K562 treated with DMSO at 1 percent for 4 hours (cell line): ENCODE results near the gene ELF2. TPM values are rescaled to one million over a fixed set of nuclear protein-coding genes. Genes with fewer than 3 reads are reported as not detected.

Source experiments
- total RNA-seq: library from RNA; unstranded; fragments of 300-600 nt; gene quantifications from 2 replicates; pipeline ENCODE4 v1.2.3, GENCODE V29; 2022; ENCODE audit not compliant: insufficient read depth

Gene ELF2
- total RNA-seq: 21.4 and 24.6 TPM in 2 replicates

DNA sequence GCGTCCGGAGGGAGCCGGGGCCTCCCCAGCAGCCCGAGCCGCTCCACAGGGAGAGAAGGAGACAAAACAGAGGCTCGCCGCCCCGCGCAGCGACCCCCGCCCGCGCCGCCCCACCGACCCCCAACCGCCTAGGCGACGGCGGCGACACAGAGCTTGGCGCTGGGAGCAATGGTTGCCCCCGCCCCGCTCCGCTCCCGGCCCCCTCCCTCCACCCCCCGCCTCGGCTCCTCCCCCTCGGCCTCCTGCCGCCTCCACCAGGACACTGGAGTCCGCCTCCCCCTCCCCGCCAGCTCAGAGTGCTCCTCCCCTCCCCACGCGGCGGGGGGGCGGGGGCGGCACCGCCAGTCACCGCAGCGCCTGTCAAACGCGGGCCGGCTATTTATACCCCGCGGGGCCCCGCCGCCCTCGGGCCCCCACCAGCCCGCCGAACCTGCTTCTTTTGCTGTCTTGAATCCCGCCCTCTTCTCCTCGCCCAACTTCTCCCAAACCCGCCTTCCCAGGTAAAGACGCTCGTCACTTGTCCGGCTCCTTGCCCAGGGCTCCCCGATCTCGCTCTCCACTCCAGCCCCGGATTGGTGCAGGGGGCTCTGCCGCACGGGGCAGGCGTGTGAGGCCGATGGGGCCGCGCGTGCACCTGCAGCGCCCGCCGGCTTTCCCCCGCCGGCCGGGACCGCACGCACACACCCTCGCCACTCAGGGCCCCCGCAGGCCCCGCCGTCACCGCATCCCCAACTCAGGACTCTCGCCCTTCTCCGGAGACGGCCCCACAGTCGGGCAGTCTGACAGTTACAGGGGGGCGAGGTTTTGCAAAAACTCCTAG lies at the start of gene ELF2:
Gene ELF2 (minus strand): TSS at position 170 of the 820 bp plus-strand sequence. CDS start 39,517 bp downstream, outside the sequence.

DNA sequence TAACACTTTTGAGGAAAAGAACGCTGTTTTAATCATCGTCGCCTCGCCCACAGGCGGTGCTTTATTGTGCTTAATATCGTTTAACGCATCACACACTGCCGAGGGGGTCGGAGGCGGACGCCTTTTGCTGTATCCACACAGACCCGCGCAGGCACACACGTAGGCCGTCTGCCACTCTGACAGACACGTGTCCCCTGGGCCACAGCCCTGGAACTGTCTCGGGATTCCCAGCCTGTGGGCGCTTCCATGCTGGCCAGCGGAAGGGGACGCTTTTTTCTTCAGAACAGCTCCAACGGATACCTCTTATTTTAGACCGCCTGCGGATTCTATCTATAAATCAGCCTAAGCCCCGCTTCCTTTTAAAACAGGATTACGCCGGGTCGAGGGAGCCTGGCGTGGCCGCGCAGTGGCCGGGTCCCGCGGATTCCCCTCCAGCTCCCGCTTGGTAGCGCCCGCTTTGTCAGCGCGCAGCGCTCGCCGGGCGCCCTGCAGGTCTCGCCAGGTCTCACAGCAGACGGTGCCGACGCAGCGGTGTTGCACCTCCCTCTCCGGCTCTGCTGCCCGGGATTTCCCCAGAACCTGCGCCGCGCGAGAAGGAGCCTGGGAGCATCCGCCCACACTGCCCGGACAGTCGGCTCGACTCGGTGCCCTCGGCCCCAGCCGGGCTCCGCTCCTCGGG lies 161.6 kb downstream of the ELF2 start, which contains the start of gene NOCT:
Gene NOCT (plus strand): TSS at position 513 of the 679 bp plus-strand sequence. CDS start 201 bp downstream, outside the sequence.

Other genes with a start within 250 kb of the ELF2 start
- gene NOCT, start 161.4 kb downstream of the ELF2 start, total RNA-seq: 7.6 and 8.9 TPM in 2 replicates
- 0.53 TPM in 1 of 2 replicates, not detected in the other for gene MGARP, start 103.0 kb upstream of the ELF2 start, total RNA-seq
- 9.4 and 10.3 TPM in 2 replicates for gene NAA15, start 124.3 kb upstream of the ELF2 start, total RNA-seq
- gene NDUFC1, start 125.3 kb upstream of the ELF2 start, total RNA-seq: 51.6 and 56.1 TPM in 2 replicates